GM12801 (cell line): ENCODE measurements around the gene BCL2L13.

Experiments
- CTCF ChIP-seq: IDR thresholded peaks from one replicate; pipeline ENCODE4 v1.5.1; 2011; ENCODE audit warnings: control low read depth; ENCODE audit not compliant: insufficient read length; ENCODE audit errors: extremely low read depth

Gene BCL2L13

GRCh38 chr22:17725500-17725796 is 86.9 kb downstream of the BCL2L13 start:
- no peak for TF ChIP-seq CTCF

GRCh38 chr22:17726006-17726927 is 87.7 kb downstream of the BCL2L13 start:
- TF ChIP-seq CTCF, result no peak

GRCh38 chr22:17726928-17727897 is 88.7 kb downstream of the BCL2L13 start:
- TF ChIP-seq CTCF, result no peak

GRCh38 chr22:17728786-17729185 is 90.2 kb downstream of the BCL2L13 start:
- no peak for TF ChIP-seq CTCF

GRCh38 chr22:17729561-17729960 is 91.0 kb downstream of the BCL2L13 start:
- no peak for TF ChIP-seq CTCF

- no peak for TF ChIP-seq CTCF
Observed at GRCh38 chr22:17732251-17732854, 93.8 kb downstream of the BCL2L13 start.

GRCh38 chr22:17733466-17733865 is 94.9 kb downstream of the BCL2L13 start:
- no peak for TF ChIP-seq CTCF
